Measurements from ENCODE around the gene ZFAND5.

ZFAND5 gene

DNA sequence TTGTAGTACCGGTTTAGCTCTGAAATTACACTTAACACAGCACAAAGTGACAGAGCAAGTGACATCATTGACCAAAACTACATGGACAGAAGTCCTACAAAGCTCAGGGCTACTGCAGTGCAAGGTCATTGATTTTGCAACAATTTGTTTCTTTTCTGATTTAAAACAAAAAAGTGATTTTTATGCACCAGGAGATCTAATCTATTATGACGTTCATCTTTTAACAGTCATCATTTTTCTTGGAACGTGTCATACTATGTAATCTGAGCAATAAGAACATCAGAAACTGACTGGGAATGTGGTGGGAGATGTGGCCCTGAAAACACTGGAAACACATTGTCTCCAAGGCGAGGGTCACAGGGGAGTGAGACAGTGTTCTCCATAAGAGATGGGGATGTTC lies 17.4 kb upstream of the ZFAND5 start:
- no peaks in the 10 kb centered on the region for H3F3A ChIP-seq (ENCODE audit: control insufficient read depth, insufficient read depth)
- H3K27ac ChIP-seq (ENCODE audit: low read depth, low read length): no peak overlapping the region
- no peaks in the 10 kb centered on the region for H4K20me1 ChIP-seq (ENCODE audit: control insufficient read depth, insufficient read depth, low read depth, low read length)
- no peak for TF ChIP-seq EZH2phosphoT487 (IDR thresholded peaks at IDR 0.05; ENCODE audit: borderline replicate concordance, low read length)
- TF ChIP-seq, protein P1, sequence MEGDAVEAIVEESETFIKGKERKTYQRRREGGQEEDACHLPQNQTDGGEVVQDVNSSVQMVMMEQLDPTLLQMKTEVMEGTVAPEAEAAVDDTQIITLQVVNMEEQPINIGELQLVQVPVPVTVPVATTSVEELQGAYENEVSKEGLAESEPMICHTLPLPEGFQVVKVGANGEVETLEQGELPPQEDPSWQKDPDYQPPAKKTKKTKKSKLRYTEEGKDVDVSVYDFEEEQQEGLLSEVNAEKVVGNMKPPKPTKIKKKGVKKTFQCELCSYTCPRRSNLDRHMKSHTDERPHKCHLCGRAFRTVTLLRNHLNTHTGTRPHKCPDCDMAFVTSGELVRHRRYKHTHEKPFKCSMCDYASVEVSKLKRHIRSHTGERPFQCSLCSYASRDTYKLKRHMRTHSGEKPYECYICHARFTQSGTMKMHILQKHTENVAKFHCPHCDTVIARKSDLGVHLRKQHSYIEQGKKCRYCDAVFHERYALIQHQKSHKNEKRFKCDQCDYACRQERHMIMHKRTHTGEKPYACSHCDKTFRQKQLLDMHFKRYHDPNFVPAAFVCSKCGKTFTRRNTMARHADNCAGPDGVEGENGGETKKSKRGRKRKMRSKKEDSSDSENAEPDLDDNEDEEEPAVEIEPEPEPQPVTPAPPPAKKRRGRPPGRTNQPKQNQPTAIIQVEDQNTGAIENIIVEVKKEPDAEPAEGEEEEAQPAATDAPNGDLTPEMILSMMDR (IDR thresholded peaks at IDR 0.05; ENCODE audit: low read depth, low read length, poor library complexity, severe bottlenecking): no peak
- H3K4me2 ChIP-seq (ENCODE audit: low read length): no peak overlapping the region
- no peaks in the 10 kb centered on the region for H3K4me1 ChIP-seq (ENCODE audit: control insufficient read depth, low read length)
- H3K27me3 ChIP-seq (ENCODE audit: control insufficient read depth, low read length): no peaks in the 10 kb centered on the region
- no peak overlapping the region for H3K4me3 ChIP-seq (ENCODE audit: low read length)
- H3K9me2 ChIP-seq (replicated peaks; ENCODE audit: control insufficient read depth, low read length): no peaks in the 10 kb centered on the region
- H3K36me3 ChIP-seq (ENCODE audit: control insufficient read depth, low read length): no peaks in the 10 kb centered on the region
- no peaks in the 10 kb centered on the region for H3K79me2 ChIP-seq (ENCODE audit: control insufficient read depth, low read length)
- no peaks in the 10 kb centered on the region for H3K9me3 ChIP-seq (ENCODE audit: control insufficient read depth, insufficient read depth, low read length)

DNA sequence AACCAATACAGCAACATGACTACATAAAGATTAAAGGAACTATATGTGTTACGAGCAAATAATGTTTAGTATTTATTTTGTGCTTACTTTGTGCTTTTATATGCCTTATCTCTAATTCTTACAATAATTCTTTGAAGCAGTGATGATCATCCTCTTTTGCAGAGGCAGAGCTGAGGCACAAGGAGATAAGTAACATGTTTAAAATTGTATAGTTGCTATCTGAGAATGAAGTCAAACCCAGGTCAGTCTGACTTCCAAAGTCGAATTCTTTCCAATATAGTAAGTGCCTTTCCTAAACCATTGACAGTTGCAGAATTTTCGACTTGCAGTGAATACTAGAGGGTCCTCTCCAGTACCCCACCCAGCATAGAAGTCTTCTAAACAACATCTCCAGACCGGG lies 12.0 kb upstream of the ZFAND5 start:
- Histone ChIP-seq H3K36me3 (ENCODE audit: control insufficient read depth, low read length) (no peaks in the 10 kb centered on the region), H3K27ac (ENCODE audit: low read depth, low read length) (no peak overlapping the region), H3K27me3 (ENCODE audit: control insufficient read depth, low read length) (no peaks in the 10 kb centered on the region), H3F3A (ENCODE audit: control insufficient read depth, insufficient read depth) (no peaks in the 10 kb centered on the region), H4K20me1 (ENCODE audit: control insufficient read depth, insufficient read depth, low read depth, low read length) (no peaks in the 10 kb centered on the region), H3K4me1 (ENCODE audit: control insufficient read depth, low read length) (no peaks in the 10 kb centered on the region), H3K9me3 (ENCODE audit: control insufficient read depth, insufficient read depth, low read length) (no peaks in the 10 kb centered on the region), H3K9me2 (replicated peaks; ENCODE audit: control insufficient read depth, low read length) (no peaks in the 10 kb centered on the region), H3K79me2 (ENCODE audit: control insufficient read depth, low read length) (no peaks in the 10 kb centered on the region), H3K4me2 (ENCODE audit: low read length) (no peak overlapping the region), H3K4me3 (ENCODE audit: low read length) (no peak overlapping the region)
- TF ChIP-seq, protein P1 (IDR thresholded peaks at IDR 0.05; ENCODE audit: low read depth, low read length, poor library complexity, severe bottlenecking): no peak
- no peak for TF ChIP-seq EZH2phosphoT487 (IDR thresholded peaks at IDR 0.05; ENCODE audit: borderline replicate concordance, low read length)

DNA sequence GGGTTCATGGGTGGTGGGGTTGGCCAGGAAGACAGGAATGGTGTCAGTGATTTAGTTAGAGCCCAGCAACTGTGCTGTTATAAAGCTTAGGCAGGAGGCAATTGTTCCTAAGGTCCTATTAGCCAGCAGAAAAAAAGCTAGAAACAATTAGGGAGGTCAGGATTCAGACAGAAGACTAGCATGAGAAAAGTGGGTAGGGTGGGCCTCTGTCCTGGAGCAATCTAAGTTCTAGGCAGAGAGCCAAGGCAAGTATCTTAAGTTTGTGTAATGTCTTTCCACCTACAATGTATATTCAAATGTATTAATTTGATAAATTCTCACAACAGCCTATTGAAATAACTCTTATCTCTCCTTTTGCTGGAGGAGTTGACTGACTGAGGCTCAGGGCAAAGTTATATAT lies 6.1 kb upstream of the ZFAND5 start:
- no peaks in the 10 kb centered on the region for H3K9me2 ChIP-seq (replicated peaks; ENCODE audit: control insufficient read depth, low read length)
- no peaks in the 10 kb centered on the region for H3F3A ChIP-seq (ENCODE audit: control insufficient read depth, insufficient read depth)
- H3K79me2 ChIP-seq (ENCODE audit: control insufficient read depth, low read length): no peaks in the 10 kb centered on the region
- H4K20me1 ChIP-seq (ENCODE audit: control insufficient read depth, insufficient read depth, low read depth, low read length): no peaks in the 10 kb centered on the region
- H3K9me3 ChIP-seq (ENCODE audit: control insufficient read depth, insufficient read depth, low read length): no peaks in the 10 kb centered on the region
- TF ChIP-seq EZH2phosphoT487 (IDR thresholded peaks at IDR 0.05; ENCODE audit: borderline replicate concordance, low read length): no peak
- TF ChIP-seq, protein P1 (IDR thresholded peaks at IDR 0.05; ENCODE audit: low read depth, low read length, poor library complexity, severe bottlenecking): no peak
- H3K36me3 ChIP-seq (ENCODE audit: control insufficient read depth, low read length): no peaks in the 10 kb centered on the region
- H3K4me3 ChIP-seq (ENCODE audit: low read length): no peak overlapping the region
- no peak overlapping the region for H3K4me2 ChIP-seq (ENCODE audit: low read length)
- H3K4me1 ChIP-seq (ENCODE audit: control insufficient read depth, low read length): peaks cover 2% of the 10 kb centered on the region
- no peak overlapping the region for H3K27ac ChIP-seq (ENCODE audit: low read depth, low read length)
- H3K27me3 ChIP-seq (ENCODE audit: control insufficient read depth, low read length): no peaks in the 10 kb centered on the region
